Measurements from ENCODE around the gene KLHL5. TPM values are rescaled to one million over a fixed set of nuclear protein-coding genes. Genes with fewer than 3 reads are reported as not detected.

KLHL5 gene
- total RNA-seq, 2 experiments from 2014 or later = 6.6 to 6.8 TPM

DNA sequence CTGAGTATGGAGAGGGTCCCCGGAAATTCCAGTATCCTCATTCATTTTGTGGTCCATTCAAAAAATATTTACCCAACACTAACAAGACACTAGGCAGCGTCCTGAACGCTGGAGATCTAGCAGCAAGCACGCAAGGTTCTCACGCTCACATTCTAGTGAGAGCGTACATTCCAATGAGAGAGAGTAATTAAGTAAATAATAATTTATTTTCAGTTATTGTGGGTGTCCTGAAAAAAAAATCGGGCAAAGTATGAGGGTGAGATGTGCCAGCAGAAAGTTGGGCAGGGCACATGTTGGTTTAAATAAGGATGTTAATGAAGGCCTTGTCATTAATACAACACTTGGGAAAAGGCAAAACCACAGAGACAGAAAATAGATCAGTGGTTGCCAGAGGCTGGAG, 25.9 kb upstream of the KLHL5 start:
- ATAC-seq = no peak
- no peaks in the 10 kb centered on the region for H3K27me3 Mint-ChIP-seq
- TF ChIP-seq, protein P1, sequence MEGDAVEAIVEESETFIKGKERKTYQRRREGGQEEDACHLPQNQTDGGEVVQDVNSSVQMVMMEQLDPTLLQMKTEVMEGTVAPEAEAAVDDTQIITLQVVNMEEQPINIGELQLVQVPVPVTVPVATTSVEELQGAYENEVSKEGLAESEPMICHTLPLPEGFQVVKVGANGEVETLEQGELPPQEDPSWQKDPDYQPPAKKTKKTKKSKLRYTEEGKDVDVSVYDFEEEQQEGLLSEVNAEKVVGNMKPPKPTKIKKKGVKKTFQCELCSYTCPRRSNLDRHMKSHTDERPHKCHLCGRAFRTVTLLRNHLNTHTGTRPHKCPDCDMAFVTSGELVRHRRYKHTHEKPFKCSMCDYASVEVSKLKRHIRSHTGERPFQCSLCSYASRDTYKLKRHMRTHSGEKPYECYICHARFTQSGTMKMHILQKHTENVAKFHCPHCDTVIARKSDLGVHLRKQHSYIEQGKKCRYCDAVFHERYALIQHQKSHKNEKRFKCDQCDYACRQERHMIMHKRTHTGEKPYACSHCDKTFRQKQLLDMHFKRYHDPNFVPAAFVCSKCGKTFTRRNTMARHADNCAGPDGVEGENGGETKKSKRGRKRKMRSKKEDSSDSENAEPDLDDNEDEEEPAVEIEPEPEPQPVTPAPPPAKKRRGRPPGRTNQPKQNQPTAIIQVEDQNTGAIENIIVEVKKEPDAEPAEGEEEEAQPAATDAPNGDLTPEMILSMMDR (IDR thresholded peaks at IDR 0.05) = no peak
- no peaks in the 10 kb centered on the region for H3K9me3 Mint-ChIP-seq
- H3K27ac Mint-ChIP-seq = no peak overlapping the region
- H3K4me1 Mint-ChIP-seq (ENCODE audit: low read depth) = peaks cover 40% of the 10 kb centered on the region
- ChIA-PET CTCF (no interaction called here), POLR2A (interaction anchor here (1.5 kb wide), 1 partner anchor 8 kb away, joined by 3 read pairs; no protein-coding TSS in a partner anchor)
- no peak overlapping the region for H3K4me3 Mint-ChIP-seq
- no peak for DNase-seq
- intact Hi-C loops (cut with micrococcal nuclease) = loop anchor here (10.0 kb wide), 1 partner anchor 51 kb away; no protein-coding TSS in a partner anchor
- no peaks in the 10 kb centered on the region for H3K36me3 Mint-ChIP-seq (ENCODE audit: low read depth)

- Mint-ChIP-seq H3K4me1 (ENCODE audit: low read depth) (peaks cover 41% of the 10 kb centered on the region), H3K4me3 (no peak overlapping the region), H3K9me3 (no peaks in the 10 kb centered on the region), H3K27ac (no peak overlapping the region), H3K36me3 (ENCODE audit: low read depth) (no peaks in the 10 kb centered on the region), H3K27me3 (no peaks in the 10 kb centered on the region)
- POLR2A ChIA-PET = no interaction called here
- no peak for ATAC-seq
- intact Hi-C loops (cut with micrococcal nuclease) = loop anchor here (10.0 kb wide), 1 partner anchor 53 kb away; no protein-coding TSS in a partner anchor
- TF ChIP-seq, protein P1 (IDR thresholded peaks at IDR 0.05) = no peak
- CTCF ChIA-PET = no interaction called here
- no peak for DNase-seq
These were observed 24.6 kb upstream of the KLHL5 start for GRCh38 chr4:39037491-39037825.

- ATAC-seq (no peak), DNase-seq (no peak)
- Mint-ChIP-seq H3K36me3 (ENCODE audit: low read depth) (no peaks in the 10 kb centered on the region), H3K9me3 (no peaks in the 10 kb centered on the region), H3K27ac (no peak overlapping the region), H3K4me1 (ENCODE audit: low read depth) (peaks cover 38% of the 10 kb centered on the region), H3K27me3 (no peaks in the 10 kb centered on the region), H3K4me3 (no peak overlapping the region)
- CTCF ChIA-PET = interaction anchor here (1.0 kb wide), 1 partner anchor 97 kb away, joined by 3 read pairs; no protein-coding TSS in a partner anchor
- POLR2A ChIA-PET = no interaction called here
- TF ChIP-seq, protein P1 (IDR thresholded peaks at IDR 0.05) = no peak
- intact Hi-C loops (cut with micrococcal nuclease) = loop anchor here (10.0 kb wide), 1 partner anchor 53 kb away; no protein-coding TSS in a partner anchor
These were observed 24.1 kb upstream of the KLHL5 start for GRCh38 chr4:39037941-39038340.

GRCh38 chr4:39039108-39039507, 22.9 kb upstream of the KLHL5 start:
- ATAC-seq (no peak), DNase-seq (no peak)
- Mint-ChIP-seq H3K4me3 (no peak overlapping the region), H3K36me3 (ENCODE audit: low read depth) (no peaks in the 10 kb centered on the region), H3K4me1 (ENCODE audit: low read depth) (peaks cover 38% of the 10 kb centered on the region), H3K27me3 (no peaks in the 10 kb centered on the region), H3K9me3 (no peaks in the 10 kb centered on the region), H3K27ac (no peak overlapping the region)
- ChIA-PET CTCF (no interaction called here), POLR2A (no interaction called here)
- intact Hi-C loops (cut with micrococcal nuclease) = loop anchor here (10.0 kb wide), 1 partner anchor 54 kb away; no protein-coding TSS in a partner anchor
- TF ChIP-seq, protein P1 (IDR thresholded peaks at IDR 0.05) = no peak

DNA sequence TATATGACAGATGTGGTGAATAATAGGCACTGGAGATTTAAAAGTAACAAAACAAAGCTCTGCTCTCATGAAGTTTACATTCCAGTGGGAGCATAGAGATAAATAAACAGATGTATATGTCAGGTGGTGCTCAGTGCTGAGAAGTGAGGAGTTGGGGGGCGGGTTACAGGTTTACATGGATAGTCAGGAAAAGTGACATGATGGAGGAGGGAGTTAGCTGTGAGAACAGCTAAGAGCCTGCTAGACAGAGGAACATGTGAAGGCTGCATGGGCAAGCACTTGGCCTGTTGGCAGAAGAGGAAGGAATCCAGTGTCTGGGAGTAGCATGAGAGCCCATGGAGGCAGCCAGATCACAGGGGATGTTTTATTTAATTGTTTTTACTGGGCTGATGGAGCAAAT, 19.7 kb upstream of the KLHL5 start:
- H3K27ac Mint-ChIP-seq = no peak overlapping the region
- peaks cover 2% of the 10 kb centered on the region for H3K36me3 Mint-ChIP-seq (ENCODE audit: low read depth)
- DNase-seq (no peak), ATAC-seq (no peak)
- POLR2A ChIA-PET = interaction anchor here (0.6 to 1.2 kb wide), 3 partner anchors 12 to 390 kb away, joined by 3 to 4 read pairs (median 3); no protein-coding TSS in a partner anchor
- TF ChIP-seq, protein P1 (IDR thresholded peaks at IDR 0.05) = no peak
- intact Hi-C loops (cut with micrococcal nuclease) = loop anchor here (10.0 kb wide), 1 partner anchor 402 kb away; no protein-coding TSS in a partner anchor
- no peaks in the 10 kb centered on the region for H3K27me3 Mint-ChIP-seq
- H3K9me3 Mint-ChIP-seq = no peaks in the 10 kb centered on the region
- H3K4me1 Mint-ChIP-seq (ENCODE audit: low read depth) = peaks cover 37% of the 10 kb centered on the region
- no peak overlapping the region for H3K4me3 Mint-ChIP-seq
- CTCF ChIA-PET = interaction anchor here (1.1 kb wide), 1 partner anchor 93 kb away, joined by 3 read pairs; no protein-coding TSS in a partner anchor
